GM12878 (cell line): ENCODE data around the gene FOXK2. TPM values are rescaled to one million over a fixed set of nuclear protein-coding genes. Genes with fewer than 3 reads are reported as not detected.

Experiments used
- ATF3 ChIP-seq: IDR thresholded peaks from 2 replicates; pipeline ENCODE4 v1.6.1; 2011; ENCODE audit warnings: low read depth, mild to moderate bottlenecking, low read length, moderate library complexity, borderline replicate concordance; ENCODE audit errors: extremely low read depth
- ATF7 ChIP-seq: fragments of 450-650 bp; IDR thresholded peaks from 2 replicates; pipeline ENCODE4 v1.6.1; 2016; ENCODE audit warnings: low read depth, mild to moderate bottlenecking
- BCL11A ChIP-seq: IDR thresholded peaks from 2 replicates; pipeline ENCODE4 v1.6.1; 2011; ENCODE audit warnings: low read depth, low read length
- BCL3 ChIP-seq: IDR thresholded peaks from 2 replicates; pipeline ENCODE4 v1.6.1; 2011; ENCODE audit warnings: borderline replicate concordance, low read depth, mild to moderate bottlenecking, moderate library complexity, low read length; ENCODE audit not compliant: insufficient read depth, poor library complexity, severe bottlenecking
- CBX5 ChIP-seq: sonication (generic); IDR thresholded peaks from 2 replicates; pipeline ENCODE4 v1.6.1; 2016; ENCODE audit warnings: low read depth, moderate library complexity, mild to moderate bottlenecking, inconsistent platforms
- CHD4 ChIP-seq: fragments of 200-600 bp; sonication (generic); IDR thresholded peaks from 2 replicates; pipeline ENCODE4 v1.6.1; 2016; ENCODE audit warnings: mild to moderate bottlenecking
- CUX1 ChIP-seq: IDR thresholded peaks from 2 replicates; pipeline ENCODE4 v1.6.1; 2012; ENCODE audit warnings: improper control_type of control experiment, low read depth, low read length; ENCODE audit not compliant: insufficient replicate concordance
- E4F1 ChIP-seq: fragments of 450-650 bp; IDR thresholded peaks from 2 replicates; pipeline ENCODE4 v1.6.1; 2018; ENCODE audit warnings: borderline replicate concordance, mild to moderate bottlenecking; ENCODE audit not compliant: partially characterized antibody
- IRF3 ChIP-seq: fragments of 450-650 bp; IDR thresholded peaks from 2 replicates; pipeline ENCODE4 v1.6.1; 2014; ENCODE audit warnings: mild to moderate bottlenecking
- JUNB ChIP-seq: IDR thresholded peaks from 2 replicates; pipeline ENCODE4 v1.6.1; 2016; ENCODE audit warnings: antibody characterized with exemption, mild to moderate bottlenecking
- KDM1A ChIP-seq: fragments of 200-600 bp; sonication (generic); IDR thresholded peaks from 2 replicates; pipeline ENCODE4 v1.6.1; 2016; ENCODE audit warnings: borderline replicate concordance
- MYC ChIP-seq: IDR thresholded peaks from 2 replicates; pipeline ENCODE4 v1.6.1; 2011; ENCODE audit warnings: mild to moderate bottlenecking, low read length, moderate library complexity, inconsistent platforms; ENCODE audit not compliant: insufficient read depth, insufficient replicate concordance, insufficient read length, severe bottlenecking
- NBN ChIP-seq: fragments of 450-650 bp; IDR thresholded peaks from 2 replicates; pipeline ENCODE4 v1.6.1; 2016
- NR2C2 ChIP-seq: IDR thresholded peaks from 2 replicates; pipeline ENCODE4 v1.6.1; 2011; ENCODE audit warnings: borderline replicate concordance, low read depth; ENCODE audit not compliant: control insufficient read depth, insufficient read length
- SP1 ChIP-seq: IDR thresholded peaks from one replicate; pipeline ENCODE4 v1.6.1; 2011; ENCODE audit warnings: low read depth, low read length
- TBL1XR1 ChIP-seq: IDR thresholded peaks from 2 replicates; pipeline ENCODE4 v1.6.1; 2012; ENCODE audit warnings: low read depth, low read length, improper control_type of control experiment
- ZNF24 ChIP-seq: fragments of 450-650 bp; IDR thresholded peaks from 2 replicates; pipeline ENCODE4 v1.6.1; 2017; ENCODE audit warnings: antibody characterized with exemption, mild to moderate bottlenecking
- ZNF274 ChIP-seq: IDR thresholded peaks from one replicate; pipeline ENCODE4 v1.8.0; 2011; ENCODE audit not compliant: insufficient read length, insufficient read depth
- ZSCAN29 ChIP-seq: fragments of 450-650 bp; IDR thresholded peaks from 2 replicates; pipeline ENCODE4 v1.6.1; 2017; ENCODE audit warnings: mild to moderate bottlenecking, moderate library complexity
- polyA plus RNA-seq, 11 experiments: library from polyadenylated mRNA; depleted of rRNA in 4 of 11; unstranded in 6 of 11; stranded (reverse) in 5 of 11; fragments of >200 nt; fragmentation: Nextera tagmentation in 4 of 11; fragmentation: Illumina TruSeq in 1 of 11; extraction: Ambion mirVana in 4 of 11; extraction: Trizol in 1 of 11; gene quantifications; 1 replicate in 1 of 11; 2 replicates in 10 of 11; pipeline versions ENCODE4 v1.2.1 to v1.2.3, GENCODE V29; 2011 to 2016; ENCODE audit warnings: inconsistent platforms in 2 of 11, missing spikeins in 2 of 11, low read depth in 1 of 11
- total RNA-seq, 4 experiments: library from RNA; depleted of rRNA in 3 of 4; stranded (reverse); fragments of >200 nt in 3 of 4; fragmentation: Illumina TruSeq in 1 of 4; extraction: Trizol in 1 of 4; gene quantifications; 2 replicates each; pipeline versions ENCODE4 v1.2.1 to v1.2.3, GENCODE V29; 2013 to 2021

FOXK2 gene
- total and polyA plus RNA-seq, 10 of the 15 experiments (the other 5 are each of a cell fraction or from before 2014, with no cell fraction given): 2.4 to 56.8 (median 34.4) TPM

- no peak for TF ChIP-seq E4F1
- TF ChIP-seq CBX5: no peak
- peak; percentile 38; the same call in 1 of the 2 replicates for TF ChIP-seq ZNF24
- TF ChIP-seq KDM1A: no peak
- peak; percentile 81 for TF ChIP-seq MYC
- TF ChIP-seq NBN: 0 out of 2 replicates have a peak, but pooled peaks have one; percentile 43
- TF ChIP-seq JUNB: no peak
- peak; percentile 97 for TF ChIP-seq SP1
- TF ChIP-seq IRF3: peak; percentile 86
- TF ChIP-seq ZNF274: no peak
- TF ChIP-seq ATF3: no peak
- no peak for TF ChIP-seq BCL11A
- no peak for TF ChIP-seq TBL1XR1
- no peak for TF ChIP-seq ATF7
- no peak for TF ChIP-seq NR2C2
- no peak for TF ChIP-seq CUX1
- TF ChIP-seq CHD4: no peak
- peak; percentile 88 for TF ChIP-seq ZSCAN29
- peak; percentile 46 for TF ChIP-seq BCL3
These were observed at the start of gene FOXK2 (continued) for GRCh38 chr17:82518826-82519810.
